ENCODE data around the gene RALGPS1.
A peak's percentile ranks its signal among the peaks of the same experiment; 100 is the strongest.

The RALGPS1 gene

GRCh38 chr9:127061411-127061810 lies 146.8 kb downstream of the RALGPS1 start:
- TF ChIP-seq MYC (IDR thresholded peaks at IDR 0.05; ENCODE audit: low read depth, low read length) (no peak), CTCF (IDR thresholded peaks at IDR 0.05; ENCODE audit: low read depth, low read length) (no peak), POLR2A (IDR thresholded peaks at IDR 0.05; ENCODE audit: extremely low read depth, insufficient read length) (no peak), MAX (IDR thresholded peaks at IDR 0.05; ENCODE audit: low read depth, low read length) (no peak)
- no peak overlapping the region for H3K4me3 ChIP-seq (ENCODE audit: low read depth, low read length)
- no peak for DNase-seq (ENCODE audit: low read depth)

- no peak for DNase-seq (ENCODE audit: low read depth)
- no peak overlapping the region for H3K4me3 ChIP-seq (ENCODE audit: low read depth, low read length)
- TF ChIP-seq MAX (IDR thresholded peaks at IDR 0.05; ENCODE audit: low read depth, low read length) (no peak), MYC (IDR thresholded peaks at IDR 0.05; ENCODE audit: low read depth, low read length) (no peak), POLR2A (IDR thresholded peaks at IDR 0.05; ENCODE audit: extremely low read depth, insufficient read length) (no peak), CTCF (IDR thresholded peaks at IDR 0.05; ENCODE audit: low read depth, low read length) (no peak)
Measured at GRCh38 chr9:127064335-127064734, 149.8 kb downstream of the RALGPS1 start.

GRCh38 chr9:127065592-127065991 lies 151.0 kb downstream of the RALGPS1 start:
- no peak for DNase-seq (ENCODE audit: low read depth)
- no peak overlapping the region for H3K4me3 ChIP-seq (ENCODE audit: low read depth, low read length)

GRCh38 chr9:127066060-127066850 lies 151.7 kb downstream of the RALGPS1 start:
- no peak overlapping the region for H3K4me3 ChIP-seq (ENCODE audit: low read depth, low read length)
- no peak for DNase-seq (ENCODE audit: low read depth)
- TF ChIP-seq MAX (IDR thresholded peaks at IDR 0.05; ENCODE audit: low read depth, low read length): no peak
- no peak for TF ChIP-seq CTCF (IDR thresholded peaks at IDR 0.05; ENCODE audit: low read depth, low read length)
- no peak for TF ChIP-seq MYC (IDR thresholded peaks at IDR 0.05; ENCODE audit: low read depth, low read length)
- no peak for TF ChIP-seq POLR2A (IDR thresholded peaks at IDR 0.05; ENCODE audit: extremely low read depth, insufficient read length)

More at GRCh38 chr9:127065592-127065991, 151.0 kb downstream of the RALGPS1 start:
- TF ChIP-seq MAX (IDR thresholded peaks at IDR 0.05; ENCODE audit: low read depth, low read length) (no peak), CTCF (IDR thresholded peaks at IDR 0.05; ENCODE audit: low read depth, low read length) (no peak), POLR2A (IDR thresholded peaks at IDR 0.05; ENCODE audit: extremely low read depth, insufficient read length) (no peak), MYC (IDR thresholded peaks at IDR 0.05; ENCODE audit: low read depth, low read length) (no peak)

GRCh38 chr9:127066851-127067136 lies 152.2 kb downstream of the RALGPS1 start:
- peak; percentile 75 for DNase-seq (ENCODE audit: low read depth)
- TF ChIP-seq MYC (IDR thresholded peaks at IDR 0.05; ENCODE audit: low read depth, low read length) (no peak), POLR2A (IDR thresholded peaks at IDR 0.05; ENCODE audit: extremely low read depth, insufficient read length) (no peak), MAX (IDR thresholded peaks at IDR 0.05; ENCODE audit: low read depth, low read length) (no peak), CTCF (IDR thresholded peaks at IDR 0.05; ENCODE audit: low read depth, low read length) (no peak)
- H3K4me3 ChIP-seq (ENCODE audit: low read depth, low read length): no peak overlapping the region
